Erythroblast (primary cell): ENCODE results near the gene BABAM2.

Experiments used
- GATA1 ChIP-seq: IDR thresholded peaks from 2 replicates; pipeline ENCODE4 v1.6.1; 2011; ENCODE audit warnings: low read depth, mild to moderate bottlenecking, control low read depth, low read length, moderate library complexity
- POLR2A ChIP-seq: IDR thresholded peaks from 2 replicates; pipeline ENCODE4 v1.6.1; 2011; ENCODE audit warnings: mild to moderate bottlenecking, low read length

GRCh38 chr2:28030600-28030999, 140.1 kb downstream of the BABAM2 start:
- TF ChIP-seq POLR2A: no peak
- TF ChIP-seq GATA1: no peak
